ENCODE results near the gene UBXN6. TPM values are rescaled to one million over a fixed set of nuclear protein-coding genes. Genes with fewer than 3 reads are reported as not detected.

Gene UBXN6
- total RNA-seq, 4 donors from 2014 or later = 93.8 to 230 (median 114) TPM

GRCh38 chr19:4491446-4491845, 33.9 kb upstream of the UBXN6 start:
- TF ChIP-seq, protein P1, sequence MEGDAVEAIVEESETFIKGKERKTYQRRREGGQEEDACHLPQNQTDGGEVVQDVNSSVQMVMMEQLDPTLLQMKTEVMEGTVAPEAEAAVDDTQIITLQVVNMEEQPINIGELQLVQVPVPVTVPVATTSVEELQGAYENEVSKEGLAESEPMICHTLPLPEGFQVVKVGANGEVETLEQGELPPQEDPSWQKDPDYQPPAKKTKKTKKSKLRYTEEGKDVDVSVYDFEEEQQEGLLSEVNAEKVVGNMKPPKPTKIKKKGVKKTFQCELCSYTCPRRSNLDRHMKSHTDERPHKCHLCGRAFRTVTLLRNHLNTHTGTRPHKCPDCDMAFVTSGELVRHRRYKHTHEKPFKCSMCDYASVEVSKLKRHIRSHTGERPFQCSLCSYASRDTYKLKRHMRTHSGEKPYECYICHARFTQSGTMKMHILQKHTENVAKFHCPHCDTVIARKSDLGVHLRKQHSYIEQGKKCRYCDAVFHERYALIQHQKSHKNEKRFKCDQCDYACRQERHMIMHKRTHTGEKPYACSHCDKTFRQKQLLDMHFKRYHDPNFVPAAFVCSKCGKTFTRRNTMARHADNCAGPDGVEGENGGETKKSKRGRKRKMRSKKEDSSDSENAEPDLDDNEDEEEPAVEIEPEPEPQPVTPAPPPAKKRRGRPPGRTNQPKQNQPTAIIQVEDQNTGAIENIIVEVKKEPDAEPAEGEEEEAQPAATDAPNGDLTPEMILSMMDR (IDR thresholded peaks at IDR 0.05 in 4 of 5, conservative IDR thresholded peaks at IDR 0.05 in 1 of 5) = no peak
- TF ChIP-seq POLR2A (IDR thresholded peaks at IDR 0.05) = no peak

DNA sequence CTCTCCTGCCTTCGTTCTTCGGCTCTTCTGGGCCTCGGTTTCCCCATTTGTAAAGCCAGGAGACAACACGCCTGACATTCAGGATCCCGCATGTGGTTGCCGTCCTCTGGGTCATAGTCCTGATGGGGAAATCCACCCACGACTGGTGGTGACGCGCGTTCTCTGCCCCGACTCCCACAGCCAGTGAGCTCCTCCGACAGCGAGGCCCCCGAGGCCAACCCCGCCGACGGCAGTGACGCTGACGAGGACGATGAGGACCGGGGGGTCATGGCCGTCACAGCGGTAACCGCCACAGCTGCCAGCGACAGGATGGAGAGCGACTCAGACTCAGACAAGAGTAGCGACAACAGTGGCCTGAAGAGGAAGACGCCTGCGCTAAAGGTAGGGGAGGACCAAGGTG, 30.9 kb upstream of the UBXN6 start:
- Histone ChIP-seq H3K9me3 (no peaks in the 10 kb centered on the region), H3K27ac (no peak overlapping the region), H3K27me3 (no peaks in the 10 kb centered on the region), H3K4me3 (no peak overlapping the region), H3K4me1 (no peaks in the 10 kb centered on the region), H3K36me3 (peaks cover 0 to 36% of the 10 kb centered on the region in 2 donors)
- intact Hi-C loops (cut with DNase I; ENCODE audit: low total_unique reads) = no loop called here
- TF ChIP-seq POLR2A (IDR thresholded peaks at IDR 0.05) = no peak
- TF ChIP-seq, protein P1 (IDR thresholded peaks at IDR 0.05 in 4 of 5, conservative IDR thresholded peaks at IDR 0.05 in 1 of 5) = no peak
- DNase-seq = no peak
- in situ Hi-C loops (cut with MboI; ENCODE audit: low sequenced_read_pairs in 4 of 4) = no loop called here
- ATAC-seq = no peak

More at GRCh38 chr19:4491446-4491845, 33.9 kb upstream of the UBXN6 start:
- in situ Hi-C loops (cut with MboI; ENCODE audit: low sequenced_read_pairs in 4 of 4) = no loop called here
- intact Hi-C loops (cut with DNase I; ENCODE audit: low total_unique reads) = no loop called here
- H3K4me1 ChIP-seq = no peaks in the 10 kb centered on the region
- peaks cover 0 to 54% of the 10 kb centered on the region in 2 donors for H3K36me3 ChIP-seq
- no peaks in the 10 kb centered on the region for H3K9me3 ChIP-seq
- no peaks in the 10 kb centered on the region for H3K27me3 ChIP-seq
- H3K4me3 ChIP-seq = no peak overlapping the region
- H3K27ac ChIP-seq = no peak overlapping the region
- ATAC-seq = no peak
- DNase-seq = no peak

GRCh38 chr19:4487572-4487971, 30.0 kb upstream of the UBXN6 start:
- H3K4me1 ChIP-seq = no peaks in the 10 kb centered on the region
- H3K27ac ChIP-seq = no peak overlapping the region
- TF ChIP-seq, protein P1 (IDR thresholded peaks at IDR 0.05 in 4 of 5, conservative IDR thresholded peaks at IDR 0.05 in 1 of 5) = no peak
- no peak for TF ChIP-seq POLR2A (IDR thresholded peaks at IDR 0.05)
- no peak for DNase-seq
- intact Hi-C loops (cut with DNase I; ENCODE audit: low total_unique reads) (no loop called here), in situ Hi-C loops (cut with MboI; ENCODE audit: low sequenced_read_pairs in 4 of 4) (no loop called here)
- H3K36me3 ChIP-seq = peaks cover 0 to 41% of the 10 kb centered on the region in 2 donors
- ATAC-seq = no peak
- H3K9me3 ChIP-seq = no peaks in the 10 kb centered on the region
- no peak overlapping the region for H3K4me3 ChIP-seq
- no peaks in the 10 kb centered on the region for H3K27me3 ChIP-seq

DNA sequence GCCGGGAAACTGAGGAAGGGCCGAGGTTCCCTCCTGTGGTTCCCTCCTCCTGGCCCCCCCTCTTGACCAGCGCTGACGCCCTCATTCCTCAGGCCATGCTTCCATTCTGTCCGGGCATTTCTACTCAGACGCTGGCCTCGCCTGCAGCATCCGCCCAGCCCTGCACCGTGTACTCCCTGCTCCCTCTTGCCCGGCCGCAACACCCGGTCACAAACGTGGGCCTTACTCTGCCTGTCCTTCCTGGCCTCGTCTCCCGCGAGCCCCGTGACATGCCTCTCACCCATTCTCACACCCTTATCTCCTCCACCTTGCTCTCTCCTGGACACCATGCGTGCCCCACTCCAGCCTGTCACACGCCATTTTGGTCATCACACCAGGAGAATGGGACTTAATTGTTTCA, 25.8 kb upstream of the UBXN6 start:
- Histone ChIP-seq H3K4me1 (no peaks in the 10 kb centered on the region), H3K27ac (no peak overlapping the region), H3K4me3 (no peak overlapping the region), H3K36me3 (peaks cover 0 to 19% of the 10 kb centered on the region in 2 donors), H3K27me3 (no peaks in the 10 kb centered on the region), H3K9me3 (no peaks in the 10 kb centered on the region)
- intact Hi-C loops (cut with DNase I; ENCODE audit: low total_unique reads) (no loop called here), in situ Hi-C loops (cut with MboI; ENCODE audit: low sequenced_read_pairs in 4 of 4) (no loop called here)
- DNase-seq (no peak), ATAC-seq (no peak)
- TF ChIP-seq POLR2A (IDR thresholded peaks at IDR 0.05) = no peak
- TF ChIP-seq, protein P1 (IDR thresholded peaks at IDR 0.05 in 4 of 5, conservative IDR thresholded peaks at IDR 0.05 in 1 of 5) = no peak

- Histone ChIP-seq H3K4me3 (no peak overlapping the region), H3K4me1 (no peaks in the 10 kb centered on the region), H3K27me3 (no peaks in the 10 kb centered on the region), H3K9me3 (no peaks in the 10 kb centered on the region), H3K27ac (no peak overlapping the region), H3K36me3 (peaks cover 0 to 19% of the 10 kb centered on the region in 2 donors)
- DNase-seq = no peak
- no peak for TF ChIP-seq POLR2A (IDR thresholded peaks at IDR 0.05)
- TF ChIP-seq, protein P1 (IDR thresholded peaks at IDR 0.05 in 4 of 5, conservative IDR thresholded peaks at IDR 0.05 in 1 of 5) = no peak
- no peak for ATAC-seq
- in situ Hi-C loops (cut with MboI; ENCODE audit: low sequenced_read_pairs in 4 of 4) (no loop called here), intact Hi-C loops (cut with DNase I; ENCODE audit: low total_unique reads) (no loop called here)
Observed at GRCh38 chr19:4482721-4483364, 25.2 kb upstream of the UBXN6 start.

Measured in gastrocnemius medialis (tissue), 4 donors.